ENCODE measurements around the gene OSBPL6.
"Not testable (repeated sequence)": the region's sequence is repeated elsewhere in the genome, so short reads cannot be mapped to it uniquely, and the experiment has no call there.

Gene OSBPL6

GRCh38 chr2:178193823-178194599 lies at the start of gene OSBPL6:
OSBPL6 (plus strand) TSS chr2:178194512; CDS start chr2:178306185, 111,673 bp downstream.
- peak; percentile 5 to 48 for DNase-seq (ENCODE audit: low read depth in 1 of 2, low spot score in 1 of 2)

- DNase-seq (ENCODE audit: low read depth in 1 of 2, low spot score in 1 of 2) = no peak
Measured at GRCh38 chr2:178152033-178152432, 42.3 kb upstream of the OSBPL6 start.

GRCh38 chr2:178152542-178152941 lies 41.8 kb upstream of the OSBPL6 start:
- DNase-seq (ENCODE audit: low read depth in 1 of 2, low spot score in 1 of 2) = no peak

- DNase-seq (ENCODE audit: low read depth in 1 of 2, low spot score in 1 of 2) = no peak
Measured at GRCh38 chr2:178152977-178153376, 41.3 kb upstream of the OSBPL6 start.

GRCh38 chr2:178153878-178154277 lies 40.4 kb upstream of the OSBPL6 start:
- not testable (repeated sequence) for DNase-seq (ENCODE audit: low read depth in 1 of 2, low spot score in 1 of 2)

- DNase-seq (ENCODE audit: low read depth in 1 of 2, low spot score in 1 of 2) = no peak
Measured at GRCh38 chr2:178155524-178155923, 38.8 kb upstream of the OSBPL6 start.

- no peak for DNase-seq (ENCODE audit: low read depth in 1 of 2, low spot score in 1 of 2)
Measured at GRCh38 chr2:178157574-178157973, 36.7 kb upstream of the OSBPL6 start.

GRCh38 chr2:178159966-178160365 lies 34.3 kb upstream of the OSBPL6 start:
- no peak for DNase-seq (ENCODE audit: low read depth in 1 of 2, low spot score in 1 of 2)

GRCh38 chr2:178160601-178161000 lies 33.7 kb upstream of the OSBPL6 start:
- DNase-seq (ENCODE audit: low read depth in 1 of 2, low spot score in 1 of 2) = no peak

- no peak for DNase-seq (ENCODE audit: low read depth in 1 of 2, low spot score in 1 of 2)
Measured at GRCh38 chr2:178163395-178163794, 30.9 kb upstream of the OSBPL6 start.

- no peak for DNase-seq (ENCODE audit: low read depth in 1 of 2, low spot score in 1 of 2)
Measured at GRCh38 chr2:178163911-178164310, 30.4 kb upstream of the OSBPL6 start.

GRCh38 chr2:178173657-178174056 lies 20.7 kb upstream of the OSBPL6 start:
- no peak for DNase-seq (ENCODE audit: low read depth in 1 of 2, low spot score in 1 of 2)

GRCh38 chr2:178177066-178177679 lies 17.1 kb upstream of the OSBPL6 start:
- no peak for DNase-seq (ENCODE audit: low read depth in 1 of 2, low spot score in 1 of 2)

GRCh38 chr2:178180648-178181047 lies 13.7 kb upstream of the OSBPL6 start:
- DNase-seq (ENCODE audit: low read depth in 1 of 2, low spot score in 1 of 2) = not testable (repeated sequence)

- DNase-seq (ENCODE audit: low read depth in 1 of 2, low spot score in 1 of 2) = no peak
Measured at GRCh38 chr2:178187861-178188260, 6.5 kb upstream of the OSBPL6 start.

GRCh38 chr2:178188466-178188865 lies 5.8 kb upstream of the OSBPL6 start:
- DNase-seq (ENCODE audit: low read depth in 1 of 2, low spot score in 1 of 2) = no peak

GRCh38 chr2:178191004-178191508 lies 3.3 kb upstream of the OSBPL6 start:
- DNase-seq (ENCODE audit: low read depth in 1 of 2, low spot score in 1 of 2) = no peak

- no peak for DNase-seq (ENCODE audit: low read depth in 1 of 2, low spot score in 1 of 2)
Measured at GRCh38 chr2:178191511-178191910, 2.8 kb upstream of the OSBPL6 start.

- DNase-seq (ENCODE audit: low read depth in 1 of 2, low spot score in 1 of 2) = no peak
Measured at GRCh38 chr2:178193496-178193822, 853 bp upstream of the OSBPL6 start.

GRCh38 chr2:178194600-178195389 lies 483 bp downstream of the OSBPL6 start:
- DNase-seq (ENCODE audit: low read depth in 1 of 2, low spot score in 1 of 2) = no peak

- no peak for DNase-seq (ENCODE audit: low read depth in 1 of 2, low spot score in 1 of 2)
Measured at GRCh38 chr2:178195390-178196166, 1.3 kb downstream of the OSBPL6 start.
